ENCODE measurements around the gene AFF4.

AFF4 gene

DNA sequence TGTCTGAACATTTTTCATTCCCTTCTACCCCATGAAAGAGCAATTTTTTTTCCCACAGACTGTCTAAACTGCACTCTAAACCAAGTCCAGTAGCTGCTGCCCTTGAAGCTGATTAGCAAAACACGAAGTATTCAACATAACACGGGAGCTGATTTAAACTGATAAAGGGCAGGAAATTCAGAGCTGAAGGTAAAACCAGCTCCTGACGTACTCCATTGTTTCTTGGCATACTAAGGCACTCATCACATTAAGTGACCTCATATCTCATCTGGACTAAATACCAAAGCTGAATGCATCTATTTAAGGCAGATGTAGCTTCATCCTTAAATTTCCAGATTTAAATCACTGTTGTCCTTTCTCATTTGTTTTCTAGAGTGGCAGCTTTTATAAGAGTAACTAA, 109.1 kb downstream of the AFF4 start:
- no peak for DNase-seq

DNA sequence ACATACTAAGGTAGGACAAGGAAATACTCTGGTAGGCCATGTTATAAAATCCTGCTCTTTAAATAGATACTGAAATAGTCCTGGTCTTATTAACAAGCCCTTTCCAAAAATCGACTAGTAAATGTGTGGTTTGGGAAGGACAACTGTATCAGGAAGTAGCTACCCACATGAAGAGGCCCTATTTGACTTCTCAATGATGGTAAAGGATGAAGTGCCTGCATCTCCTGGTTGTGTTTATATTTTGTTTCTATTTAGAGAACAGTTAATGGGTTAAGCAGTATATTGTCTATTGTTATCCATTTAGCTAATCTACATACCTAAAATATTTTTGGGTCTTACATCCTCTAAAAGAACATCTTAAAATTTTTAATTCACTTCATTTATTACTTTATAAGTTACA, 109.6 kb downstream of the AFF4 start:
- DNase-seq: no peak

DNA sequence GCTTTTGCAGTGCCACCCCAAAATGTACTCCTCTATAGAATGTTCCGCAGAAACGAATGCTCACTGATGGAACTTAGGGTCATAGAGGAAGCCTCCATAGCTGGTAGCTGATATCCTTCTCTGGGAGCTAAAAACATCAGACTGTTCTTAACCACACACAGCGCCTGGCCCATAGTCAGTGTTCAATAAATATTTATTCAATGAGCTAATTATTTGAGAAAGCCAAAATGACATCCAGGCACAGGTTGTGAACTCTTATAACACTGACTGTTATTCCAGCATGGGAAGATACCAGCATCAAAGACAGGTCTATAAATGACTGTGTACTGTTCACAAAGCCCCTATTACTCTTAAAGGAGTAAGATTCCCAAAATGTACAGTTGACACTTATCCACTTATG, 110.1 kb downstream of the AFF4 start:
- DNase-seq: no peak

DNA sequence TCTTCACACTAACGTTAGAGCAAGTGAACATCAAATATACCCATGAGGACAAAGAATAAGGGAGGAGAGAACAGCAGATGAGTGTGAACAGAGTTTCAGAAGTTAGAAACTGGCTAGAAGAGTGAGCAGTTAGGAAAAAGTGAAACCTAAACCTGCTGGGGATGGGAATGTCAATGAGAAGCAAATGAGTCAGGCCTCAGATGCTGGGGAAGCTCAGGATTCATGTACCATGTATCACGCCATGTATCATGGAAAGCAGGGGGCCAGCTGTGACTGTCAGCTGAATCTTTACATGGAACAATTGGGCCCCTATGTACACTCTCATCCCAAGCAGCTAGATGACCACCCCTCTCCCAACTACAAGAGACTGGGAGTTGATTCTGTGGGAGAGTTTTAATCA, 113.4 kb downstream of the AFF4 start:
- no peak for DNase-seq

DNA sequence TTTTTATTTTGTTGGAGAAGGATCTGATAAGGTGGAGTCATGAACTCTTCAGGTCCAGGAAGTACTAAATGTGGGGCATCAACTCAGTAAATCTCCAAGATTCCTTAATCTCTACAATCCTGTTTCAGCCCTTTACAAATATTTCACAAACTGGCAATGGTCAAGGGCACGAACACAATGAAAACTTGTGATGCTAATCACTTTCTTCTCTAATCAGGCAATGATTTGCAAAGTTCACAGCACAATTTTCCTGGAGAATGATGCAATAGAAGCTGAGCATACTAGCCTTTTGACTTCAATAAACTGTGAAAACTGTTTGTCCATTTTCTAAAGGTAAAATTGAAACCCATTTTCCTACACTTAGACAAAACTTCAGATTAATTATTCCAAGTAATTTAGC, 114.1 kb downstream of the AFF4 start:
- no peak for DNase-seq

DNA sequence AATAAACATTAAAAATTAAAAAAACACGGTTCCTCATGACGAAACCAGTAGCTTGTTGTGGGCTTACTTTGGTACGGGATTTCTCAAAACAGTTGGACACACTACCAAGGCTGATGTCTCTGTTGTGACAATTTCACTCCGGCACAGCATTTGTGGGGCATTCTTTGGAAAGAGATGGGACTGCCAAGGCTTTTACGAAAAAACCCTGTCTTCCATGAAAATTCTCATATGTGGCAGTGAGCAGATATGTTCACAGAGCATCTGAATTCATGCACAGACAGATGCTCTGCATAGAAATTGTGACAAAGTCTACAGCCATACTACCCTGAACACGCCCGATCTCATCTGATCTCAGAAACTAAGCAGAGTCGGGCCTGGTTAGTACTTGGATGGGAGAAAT, 115.2 kb downstream of the AFF4 start:
- no peak for DNase-seq

DNA sequence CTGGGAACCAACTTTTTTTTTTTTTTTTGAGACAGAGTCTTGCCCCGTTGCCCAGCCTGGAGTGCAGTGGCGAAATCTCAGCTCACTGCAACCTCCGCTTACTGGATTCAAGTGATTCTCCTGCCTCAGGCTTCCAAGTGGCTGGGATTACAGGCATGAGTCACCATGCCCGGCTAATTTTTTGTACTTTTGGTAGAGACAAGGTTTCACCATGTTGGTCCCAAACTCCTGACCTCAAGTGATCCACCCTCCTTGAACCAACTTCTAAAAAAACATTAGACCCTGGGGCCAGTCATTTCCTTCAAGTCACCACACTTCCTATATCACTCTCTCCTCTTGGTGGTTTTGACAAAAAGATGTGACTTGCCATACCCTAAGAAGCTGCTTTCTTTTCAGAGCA, 122.1 kb downstream of the AFF4 start:
- DNase-seq: peak; percentile 25

DNA sequence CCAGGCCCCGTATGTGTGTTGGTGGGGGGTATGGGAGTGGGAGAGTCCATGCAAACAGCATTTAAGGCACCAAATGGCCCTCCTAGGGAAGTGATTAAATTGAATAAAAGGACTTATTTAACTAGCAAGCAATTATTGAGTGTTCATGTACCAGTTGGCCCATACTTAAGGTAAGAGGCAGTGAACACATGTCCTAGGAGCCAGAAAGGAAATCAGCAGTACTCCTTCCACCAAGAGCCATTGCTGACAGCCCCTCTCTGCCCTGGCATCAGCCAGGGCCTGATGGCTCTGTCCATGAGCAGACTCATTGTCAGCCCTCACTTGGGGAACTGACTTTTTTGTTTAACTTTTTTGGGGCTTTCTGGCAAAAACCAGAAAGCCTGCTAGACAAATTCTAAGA, 122.5 kb downstream of the AFF4 start:
- no peak for DNase-seq

DNA sequence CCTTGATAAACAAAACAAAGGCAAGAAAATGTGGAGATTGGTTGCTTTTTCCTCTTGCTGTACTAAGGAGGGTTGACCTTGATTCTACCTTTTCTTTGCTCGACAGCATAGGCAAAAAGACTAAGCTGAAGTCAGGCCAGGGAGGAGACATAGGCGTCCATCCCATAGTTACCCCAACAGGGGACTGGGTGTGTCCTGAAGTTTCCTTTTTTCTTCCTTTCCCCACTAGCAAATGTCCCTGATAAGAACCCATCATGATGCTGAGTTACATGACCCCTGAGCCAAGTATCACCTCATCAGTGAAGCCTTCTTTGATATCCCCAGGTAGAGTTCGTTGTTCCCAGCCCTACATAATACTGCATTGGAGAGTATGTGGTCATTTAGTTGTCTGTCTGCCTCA, 123.1 kb downstream of the AFF4 start:
- DNase-seq: no peak

DNA sequence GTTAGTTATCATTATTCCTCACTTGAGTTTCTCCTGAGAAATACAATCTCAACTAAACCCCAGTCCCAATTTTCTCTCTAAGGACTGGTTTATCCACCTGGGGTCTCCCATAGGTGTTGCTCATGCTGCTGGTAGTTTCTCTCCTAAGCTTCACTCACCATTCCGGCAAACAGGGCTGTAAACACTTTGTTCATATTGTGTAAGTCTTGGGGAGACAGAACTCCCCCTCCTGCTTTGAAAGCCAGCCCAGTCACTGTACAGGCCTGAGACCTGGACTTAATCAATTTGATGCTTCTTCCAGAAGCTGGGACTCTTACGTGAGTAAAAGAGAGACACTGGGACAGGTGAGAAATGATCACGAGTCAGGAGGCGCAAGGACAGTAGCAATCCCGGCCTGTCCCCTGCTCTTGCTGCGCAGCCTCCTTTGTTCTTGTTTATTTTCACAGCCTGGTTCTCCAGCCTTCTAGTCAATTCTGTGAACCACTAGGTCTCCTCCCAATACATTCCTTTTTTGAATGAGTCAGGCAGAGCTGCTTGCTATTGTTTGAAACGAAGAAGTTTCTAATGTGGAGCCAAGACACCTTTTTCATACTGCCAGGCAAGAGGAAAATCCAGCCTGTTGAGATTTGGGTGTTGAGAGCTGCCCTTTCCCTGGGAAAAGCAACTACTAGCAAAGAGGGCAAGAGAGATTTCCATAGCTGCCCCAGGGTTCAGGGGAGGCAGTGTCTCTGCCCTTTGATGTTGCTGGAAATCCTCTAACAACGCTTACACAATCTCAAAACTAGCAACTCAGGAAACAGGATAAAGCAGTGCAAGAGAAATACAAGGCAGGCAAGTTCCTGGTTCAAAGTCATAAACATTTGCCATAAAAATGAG, 123.8 kb downstream of the AFF4 start:
- no peak for DNase-seq

DNA sequence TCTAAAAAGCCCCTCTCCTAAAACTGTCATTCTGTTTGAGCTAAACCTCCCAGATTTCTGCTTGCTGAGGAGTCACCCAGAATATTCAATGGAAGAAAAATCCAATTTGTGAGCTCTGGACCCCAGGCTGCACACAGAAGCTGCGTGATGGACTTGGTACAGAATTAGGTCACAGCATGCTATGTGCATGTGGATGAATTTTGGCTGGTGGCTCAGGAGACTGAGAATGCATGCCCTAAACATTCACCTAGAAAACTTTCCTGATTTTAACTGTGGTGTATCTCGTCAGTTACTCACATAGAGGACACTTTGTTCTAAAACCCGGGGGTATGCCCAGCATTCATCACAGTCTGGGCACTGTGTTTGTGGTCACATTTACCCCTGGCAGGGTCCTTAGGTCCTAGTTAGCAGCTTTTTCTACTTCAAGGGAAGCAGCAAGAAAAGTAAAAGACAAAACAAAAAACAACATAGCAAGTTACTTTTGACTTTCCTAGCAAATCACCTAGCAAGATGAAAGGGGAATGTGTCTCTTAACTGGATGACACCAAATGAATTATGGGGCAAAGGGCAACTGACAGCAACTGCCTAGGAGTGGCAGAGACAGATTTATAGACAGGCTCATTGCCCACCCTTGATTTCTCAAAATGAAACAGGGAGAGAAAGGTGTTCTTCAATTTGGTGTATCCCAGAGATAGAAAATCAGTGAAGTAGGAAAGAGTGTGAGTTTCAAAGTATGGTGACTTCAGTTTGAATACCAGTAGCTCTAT, 124.7 kb downstream of the AFF4 start:
- no peak for DNase-seq

DNA sequence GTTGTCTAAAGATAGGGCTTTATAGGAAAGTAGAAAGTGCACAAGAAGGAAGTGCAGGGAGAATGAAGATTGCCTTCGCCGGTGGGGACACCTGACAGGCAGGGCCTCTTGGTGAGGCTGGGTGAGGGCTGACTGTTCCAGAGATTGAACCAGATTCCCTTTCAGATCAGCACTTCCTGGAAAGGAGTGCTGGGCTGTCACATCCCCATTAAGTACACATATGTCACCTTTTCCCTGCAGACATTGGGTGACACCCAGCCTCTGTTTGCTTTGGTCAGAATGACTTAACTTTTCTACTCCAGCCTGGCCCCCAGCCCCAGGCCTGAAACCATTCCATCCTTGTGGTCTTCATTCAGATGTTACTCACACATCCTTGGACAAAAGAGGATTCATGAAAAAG, 125.6 kb downstream of the AFF4 start:
- DNase-seq: no peak

DNA sequence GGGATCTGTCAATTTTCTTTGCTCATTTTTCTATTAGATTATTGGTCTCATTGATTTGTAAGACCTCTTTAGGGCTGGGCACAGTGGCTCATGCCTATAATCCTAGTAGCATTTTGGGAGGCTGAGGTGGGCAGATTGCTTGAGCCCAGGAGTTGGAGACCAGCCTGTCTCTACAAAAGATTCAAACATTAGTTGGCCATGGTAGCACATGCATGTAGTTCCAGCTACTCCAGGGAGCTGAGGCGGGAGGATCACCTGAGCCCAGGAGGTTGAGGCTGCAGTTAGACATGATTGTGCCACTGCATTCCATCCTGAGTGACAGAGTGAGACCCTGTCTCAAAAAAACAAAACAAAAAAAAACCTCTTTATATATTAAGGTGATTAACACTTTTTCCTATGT, 126.6 kb downstream of the AFF4 start:
- DNase-seq: no peak

DNA sequence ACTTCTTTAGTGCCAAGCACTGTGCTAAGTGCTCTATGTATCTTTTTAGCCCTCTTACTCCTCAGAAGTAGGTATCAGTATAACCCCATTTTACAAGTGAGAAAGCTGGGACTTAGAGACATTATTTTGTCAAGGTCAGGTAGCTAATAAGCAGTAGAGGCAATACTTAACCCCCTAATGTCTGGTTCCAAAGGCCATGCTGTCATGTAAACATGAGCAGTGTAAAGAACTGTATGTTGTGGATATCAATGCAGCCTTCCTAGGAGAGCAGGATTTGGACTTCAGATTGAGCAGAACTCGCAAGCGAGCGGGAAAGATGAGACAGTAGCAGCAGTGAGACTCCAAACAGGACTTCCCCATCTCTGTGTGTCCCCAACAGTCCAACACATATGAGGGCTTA, 129.4 kb downstream of the AFF4 start:
- DNase-seq: no peak

DNA sequence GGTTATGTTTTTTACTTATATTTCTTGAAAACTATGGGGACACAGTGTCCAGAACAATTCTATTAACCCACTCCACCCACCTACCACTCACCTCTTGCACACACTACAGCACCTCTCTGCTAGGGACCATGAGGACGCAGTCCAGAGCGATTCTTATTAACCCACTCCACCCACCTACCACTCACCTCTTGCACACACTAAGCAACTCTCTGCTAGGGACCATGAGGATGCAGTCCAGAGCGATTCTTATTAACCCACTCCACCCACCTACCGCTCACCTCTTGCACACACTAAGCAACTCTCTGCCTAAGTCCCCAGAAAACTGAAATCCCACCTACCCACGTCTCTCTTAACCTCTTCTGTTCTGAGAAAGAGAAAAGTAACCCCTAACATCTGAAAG, 130.8 kb downstream of the AFF4 start:
- DNase-seq: no peak

DNA sequence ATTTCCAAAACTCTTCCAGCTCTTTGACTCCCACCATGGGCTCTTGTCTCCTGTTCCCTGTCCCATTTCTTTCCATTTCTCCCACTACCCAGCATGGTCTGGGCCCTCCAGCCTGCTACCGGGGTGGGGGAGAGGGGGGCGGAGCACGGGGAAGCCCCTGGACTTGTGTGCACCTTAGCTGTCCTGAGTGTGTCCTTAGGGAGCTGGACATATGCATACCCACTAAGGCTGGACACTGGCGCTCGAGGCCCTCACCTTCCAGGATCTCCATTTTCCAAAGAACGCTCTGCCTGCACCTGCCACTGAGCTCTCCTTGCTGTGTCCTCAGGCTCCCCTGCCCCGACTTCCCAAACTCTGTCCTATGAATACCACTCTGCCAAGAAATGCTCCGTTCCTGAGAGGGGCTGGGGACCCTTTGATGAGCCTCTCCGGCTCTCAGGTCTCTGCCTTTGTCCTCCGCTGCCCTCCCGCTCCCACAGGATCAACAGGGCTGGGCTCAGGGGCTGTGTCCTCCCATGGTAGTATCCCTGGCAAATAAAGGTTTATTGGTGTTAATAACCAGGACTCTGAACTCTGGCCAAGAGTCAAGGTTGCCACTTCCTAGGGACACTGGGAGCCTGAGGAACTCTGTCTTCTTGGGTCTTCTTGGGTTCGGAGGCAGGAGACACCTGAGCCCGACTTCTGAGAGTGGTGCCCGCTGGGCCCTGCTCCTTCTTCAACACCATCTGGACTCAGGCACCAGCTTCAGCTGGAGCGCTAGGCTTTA, 132.2 kb downstream of the AFF4 start:
- no peak for DNase-seq

DNA sequence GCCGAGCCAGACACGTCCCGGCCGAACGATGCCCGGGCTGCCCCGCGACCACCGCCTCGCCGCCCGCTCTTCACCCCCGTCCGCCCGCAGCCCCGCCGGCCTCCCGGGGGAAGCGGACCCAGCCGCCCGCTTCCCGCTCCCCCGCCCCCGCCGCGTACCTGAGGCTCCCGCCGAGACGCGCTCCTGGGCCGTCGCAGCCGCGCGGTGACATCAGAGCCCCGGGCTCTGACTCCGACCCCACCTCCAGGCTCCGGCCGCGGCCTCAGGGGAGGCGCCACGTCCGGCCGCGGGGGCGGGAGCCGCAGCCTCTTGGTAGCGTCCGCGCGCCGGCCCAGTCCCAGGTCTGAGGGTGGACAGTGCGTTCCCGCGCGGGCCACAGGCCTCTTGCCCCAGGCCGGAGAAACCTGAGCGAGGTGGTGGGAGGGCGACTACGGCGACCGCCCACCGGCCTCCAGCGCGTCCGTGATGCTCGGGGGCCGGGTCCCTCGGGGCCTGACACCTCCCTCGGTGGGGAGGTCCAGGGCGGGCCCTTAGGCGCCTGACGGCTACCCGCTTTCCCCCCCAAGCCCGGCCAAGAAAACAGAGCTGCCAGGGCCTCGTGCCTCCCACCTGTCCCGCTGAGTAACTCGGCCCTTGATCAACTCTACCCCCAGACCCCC, 132.9 kb downstream of the AFF4 start, which contains the start of gene SHROOM1:
SHROOM1 (minus strand) TSS at position 212 of the 659 bp plus-strand sequence. CDS start 4,507 bp downstream, outside the sequence.
- DNase-seq: no peak

DNA sequence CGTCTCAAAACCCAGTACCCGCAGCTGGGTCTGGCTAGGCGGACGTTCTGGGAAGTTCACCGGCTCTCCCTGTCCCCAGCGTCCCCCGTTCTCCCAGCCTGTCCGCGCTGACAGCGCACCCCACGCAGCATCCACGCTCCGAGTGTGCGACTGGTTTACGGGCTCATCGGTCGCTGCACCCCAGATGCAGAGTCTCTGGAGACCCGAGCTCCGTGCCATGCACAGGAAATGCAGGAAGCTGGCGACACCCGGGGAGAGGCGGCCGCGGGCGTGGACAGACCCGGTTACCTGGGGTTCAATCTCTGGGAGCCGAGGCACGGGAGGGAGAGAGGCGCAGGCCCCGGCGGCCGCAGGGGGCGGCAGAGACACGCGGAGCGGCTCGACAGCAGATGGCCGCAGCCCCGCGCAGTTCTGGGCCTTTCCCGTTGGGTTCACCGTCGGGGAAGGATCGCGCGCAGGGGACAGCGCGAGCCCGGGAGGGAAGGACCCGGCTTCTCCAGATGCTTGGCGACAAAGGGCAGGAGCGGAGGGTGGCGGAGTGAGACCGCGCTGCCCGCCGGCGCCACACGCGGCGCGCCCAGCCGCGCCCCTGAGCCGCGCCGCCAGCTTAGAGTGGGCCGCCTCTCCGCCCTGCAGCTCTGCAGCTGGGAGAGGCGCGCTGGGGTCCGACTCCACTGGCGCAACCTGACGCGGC, 133.5 kb downstream of the AFF4 start:
- DNase-seq: peak; percentile 68

DNA sequence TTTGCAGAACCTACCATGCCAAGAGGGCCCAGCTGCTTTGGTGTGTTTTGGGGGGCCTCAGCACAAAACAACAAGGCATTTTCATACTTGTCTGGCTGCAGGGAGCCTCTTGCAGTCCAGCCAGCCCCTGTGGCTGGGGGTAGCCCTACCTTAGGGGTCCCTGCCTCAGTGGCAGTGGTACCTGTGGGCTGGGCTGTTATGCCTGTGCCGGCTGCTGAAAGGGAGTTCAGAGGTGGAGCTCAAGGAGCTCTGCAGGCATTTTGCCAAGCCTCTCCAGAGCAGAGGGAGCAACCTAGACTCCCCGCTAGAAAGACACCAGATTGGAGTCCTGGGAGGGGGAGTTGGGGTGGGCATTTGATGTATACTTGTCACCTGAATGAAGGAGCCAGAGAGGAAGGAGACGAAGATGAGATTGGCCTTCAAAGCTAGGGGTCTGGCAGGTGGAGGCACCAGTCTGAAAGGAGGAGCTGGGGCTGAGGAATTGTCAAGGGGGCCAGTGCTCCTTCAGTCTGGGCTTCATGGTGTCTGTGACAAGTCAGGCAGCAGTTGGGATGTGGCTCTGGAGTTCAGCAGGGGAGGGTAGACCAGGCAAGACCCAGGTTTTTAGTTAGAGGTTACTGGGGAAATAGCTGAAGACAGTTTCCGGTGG, 134.5 kb downstream of the AFF4 start:
- DNase-seq: no peak

DNA sequence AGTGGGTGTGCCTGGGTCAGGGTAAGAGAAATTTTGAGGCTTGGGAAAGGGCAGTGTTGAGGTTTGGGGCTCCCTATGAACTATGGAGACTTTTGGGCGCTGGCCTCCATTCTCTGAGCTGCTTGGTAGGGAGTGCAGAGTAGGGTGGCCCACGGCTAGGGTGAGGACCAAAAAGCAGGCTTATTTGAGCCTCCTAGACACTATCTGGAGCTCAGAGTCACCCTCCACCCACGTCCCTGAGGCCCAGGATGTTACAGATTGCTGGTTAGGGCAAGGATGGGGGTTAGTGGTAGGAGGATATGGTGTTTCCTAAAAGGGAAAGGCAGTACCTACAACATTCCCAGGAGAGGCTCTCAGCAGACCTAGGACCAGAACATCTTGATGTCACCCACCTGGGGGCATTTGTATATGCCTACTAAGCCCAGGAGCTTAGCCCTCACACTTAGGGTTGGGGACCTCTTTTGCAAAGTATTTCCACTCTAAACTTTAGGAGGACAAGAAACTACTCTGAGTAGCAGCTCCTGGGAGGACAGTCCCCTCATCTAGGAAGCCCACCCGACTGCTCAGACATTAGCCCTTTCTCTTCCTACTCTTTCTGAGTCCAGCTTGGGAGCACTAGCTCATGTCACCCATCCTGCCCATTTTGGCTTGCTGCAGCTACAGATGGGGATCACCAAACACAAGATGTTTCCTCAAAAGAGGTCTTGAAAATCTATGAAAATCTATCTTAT, 135.3 kb downstream of the AFF4 start:
- no peak for DNase-seq
